ENCODE data around the gene CNTRL. TPM values are rescaled to one million over a fixed set of nuclear protein-coding genes. Genes with fewer than 3 reads are reported as not detected.

The CNTRL gene
- polyA plus RNA-seq, 2 of the 4 experiments (the other 2 are of a cell fraction) = 5.1 to 15.0 TPM

- TF ChIP-seq GATA3 (IDR thresholded peaks at IDR 0.05; ENCODE audit: borderline replicate concordance) (peak; percentile 40; the same call in 1 of the 2 replicates), NFE2L2 (conservative IDR thresholded peaks at IDR 0.05; ENCODE audit: low read length) (no peak), POLR2AphosphoS2 (conservative IDR thresholded peaks at IDR 0.05; ENCODE audit: low read length) (no peak), CTCF (IDR thresholded peaks at IDR 0.05) (no peak), HOXA7 (CRISPR knock-in tag; IDR thresholded peaks at IDR 0.05) (no peak), FOSB (CRISPR knock-in tag; IDR thresholded peaks at IDR 0.05) (no peak; the same call in 1 of the 2 replicates), ESRRA (IDR thresholded peaks at IDR 0.05; ENCODE audit: borderline replicate concordance, low read length) (no peak), EP300 (IDR thresholded peaks at IDR 0.05) (no peak), ZC3H11A (IDR thresholded peaks at IDR 0.05) (no peak), FOXS1 (CRISPR knock-in tag; IDR thresholded peaks at IDR 0.05) (no peak), CEBPB (IDR thresholded peaks at IDR 0.05) (no peak), MAFK (IDR thresholded peaks at IDR 0.05; ENCODE audit: partially characterized antibody) (no peak), TP53 (CRISPR knock-in tag; IDR thresholded peaks at IDR 0.05) (no peak; the same call in 1 of the 2 replicates), JUN (IDR thresholded peaks at IDR 0.05) (peak; percentile 69 to 86; a peak in 4 of 5 replicates), MYC (IDR thresholded peaks at IDR 0.05; ENCODE audit: borderline replicate concordance, low read length) (peak; percentile 54; the same call in 1 of the 2 replicates), POLR2A (IDR thresholded peaks at IDR 0.05; ENCODE audit: low read length) (peak; percentile 70), SMC3 (IDR thresholded peaks at IDR 0.05) (no peak), HDAC2 (IDR thresholded peaks at IDR 0.05) (no peak), ZSCAN20 (CRISPR knock-in tag; IDR thresholded peaks at IDR 0.05) (no peak), RFX5 (IDR thresholded peaks at IDR 0.05) (peak; percentile 39; the same call in 1 of the 2 replicates), EHF (CRISPR knock-in tag; IDR thresholded peaks at IDR 0.05) (peak; percentile 78; the same call in 1 of the 2 replicates), CHD2 (IDR thresholded peaks at IDR 0.05; ENCODE audit: low read length, partially characterized antibody) (no peak), TFCP2L1 (CRISPR knock-in tag; IDR thresholded peaks at IDR 0.05) (peak; percentile 87), RAD21 (conservative IDR thresholded peaks at IDR 0.05 in 1 of 2, IDR thresholded peaks at IDR 0.05 in 1 of 2) (no peak), MAX (IDR thresholded peaks at IDR 0.05) (peak; percentile 100)
- TF ChIP-seq, protein P1, sequence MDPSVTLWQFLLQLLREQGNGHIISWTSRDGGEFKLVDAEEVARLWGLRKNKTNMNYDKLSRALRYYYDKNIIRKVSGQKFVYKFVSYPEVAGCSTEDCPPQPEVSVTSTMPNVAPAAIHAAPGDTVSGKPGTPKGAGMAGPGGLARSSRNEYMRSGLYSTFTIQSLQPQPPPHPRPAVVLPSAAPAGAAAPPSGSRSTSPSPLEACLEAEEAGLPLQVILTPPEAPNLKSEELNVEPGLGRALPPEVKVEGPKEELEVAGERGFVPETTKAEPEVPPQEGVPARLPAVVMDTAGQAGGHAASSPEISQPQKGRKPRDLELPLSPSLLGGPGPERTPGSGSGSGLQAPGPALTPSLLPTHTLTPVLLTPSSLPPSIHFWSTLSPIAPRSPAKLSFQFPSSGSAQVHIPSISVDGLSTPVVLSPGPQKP (IDR thresholded peaks at IDR 0.05; ENCODE audit: low read depth, low read length) = no peak
- TF ChIP-seq, protein P2, sequence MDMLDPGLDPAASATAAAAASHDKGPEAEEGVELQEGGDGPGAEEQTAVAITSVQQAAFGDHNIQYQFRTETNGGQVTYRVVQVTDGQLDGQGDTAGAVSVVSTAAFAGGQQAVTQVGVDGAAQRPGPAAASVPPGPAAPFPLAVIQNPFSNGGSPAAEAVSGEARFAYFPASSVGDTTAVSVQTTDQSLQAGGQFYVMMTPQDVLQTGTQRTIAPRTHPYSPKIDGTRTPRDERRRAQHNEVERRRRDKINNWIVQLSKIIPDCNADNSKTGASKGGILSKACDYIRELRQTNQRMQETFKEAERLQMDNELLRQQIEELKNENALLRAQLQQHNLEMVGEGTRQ (IDR thresholded peaks at IDR 0.05) = peak; percentile 27; the same call in 1 of the 2 replicates
- TF ChIP-seq, protein P3, sequence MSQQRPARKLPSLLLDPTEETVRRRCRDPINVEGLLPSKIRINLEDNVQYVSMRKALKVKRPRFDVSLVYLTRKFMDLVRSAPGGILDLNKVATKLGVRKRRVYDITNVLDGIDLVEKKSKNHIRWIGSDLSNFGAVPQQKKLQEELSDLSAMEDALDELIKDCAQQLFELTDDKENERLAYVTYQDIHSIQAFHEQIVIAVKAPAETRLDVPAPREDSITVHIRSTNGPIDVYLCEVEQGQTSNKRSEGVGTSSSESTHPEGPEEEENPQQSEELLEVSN (IDR thresholded peaks at IDR 0.05; ENCODE audit: borderline replicate concordance, low read depth) = peak; percentile 100
Observed at GRCh38 chr9:121074370-121075250, at the start of gene CNTRL (continued).
